Fibroblast of skin of abdomen (primary cell): Measurements from ENCODE around the gene ZNF281. TPM values are rescaled to one million over a fixed set of nuclear protein-coding genes. Genes with fewer than 3 reads are reported as not detected.
"Not testable (repeated sequence)": the region's sequence is repeated elsewhere in the genome, so short reads cannot be mapped to it uniquely, and the experiment has no call there.

Experiments used
- DNase-seq: peaks from one replicate; pipeline ENCODE4 v3.0.0-alpha.2; 2013
- polyA plus RNA-seq, 2 experiments: library from polyadenylated mRNA; unstranded; fragments of 120-200 nt; gene quantifications; one replicate each; pipeline ENCODE4 v1.2.1, GENCODE V29; 2013; ENCODE audit not compliant: insufficient read length in 2 of 2

The ZNF281 gene, protein sequence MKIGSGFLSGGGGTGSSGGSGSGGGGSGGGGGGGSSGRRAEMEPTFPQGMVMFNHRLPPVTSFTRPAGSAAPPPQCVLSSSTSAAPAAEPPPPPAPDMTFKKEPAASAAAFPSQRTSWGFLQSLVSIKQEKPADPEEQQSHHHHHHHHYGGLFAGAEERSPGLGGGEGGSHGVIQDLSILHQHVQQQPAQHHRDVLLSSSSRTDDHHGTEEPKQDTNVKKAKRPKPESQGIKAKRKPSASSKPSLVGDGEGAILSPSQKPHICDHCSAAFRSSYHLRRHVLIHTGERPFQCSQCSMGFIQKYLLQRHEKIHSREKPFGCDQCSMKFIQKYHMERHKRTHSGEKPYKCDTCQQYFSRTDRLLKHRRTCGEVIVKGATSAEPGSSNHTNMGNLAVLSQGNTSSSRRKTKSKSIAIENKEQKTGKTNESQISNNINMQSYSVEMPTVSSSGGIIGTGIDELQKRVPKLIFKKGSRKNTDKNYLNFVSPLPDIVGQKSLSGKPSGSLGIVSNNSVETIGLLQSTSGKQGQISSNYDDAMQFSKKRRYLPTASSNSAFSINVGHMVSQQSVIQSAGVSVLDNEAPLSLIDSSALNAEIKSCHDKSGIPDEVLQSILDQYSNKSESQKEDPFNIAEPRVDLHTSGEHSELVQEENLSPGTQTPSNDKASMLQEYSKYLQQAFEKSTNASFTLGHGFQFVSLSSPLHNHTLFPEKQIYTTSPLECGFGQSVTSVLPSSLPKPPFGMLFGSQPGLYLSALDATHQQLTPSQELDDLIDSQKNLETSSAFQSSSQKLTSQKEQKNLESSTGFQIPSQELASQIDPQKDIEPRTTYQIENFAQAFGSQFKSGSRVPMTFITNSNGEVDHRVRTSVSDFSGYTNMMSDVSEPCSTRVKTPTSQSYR
- polyA plus RNA-seq (2013, experiment 1 of 2; ENCODE audit: insufficient read length) = 56.3 TPM
- polyA plus RNA-seq (2013, experiment 2 of 2; ENCODE audit: insufficient read length) = 52.4 TPM

DNA sequence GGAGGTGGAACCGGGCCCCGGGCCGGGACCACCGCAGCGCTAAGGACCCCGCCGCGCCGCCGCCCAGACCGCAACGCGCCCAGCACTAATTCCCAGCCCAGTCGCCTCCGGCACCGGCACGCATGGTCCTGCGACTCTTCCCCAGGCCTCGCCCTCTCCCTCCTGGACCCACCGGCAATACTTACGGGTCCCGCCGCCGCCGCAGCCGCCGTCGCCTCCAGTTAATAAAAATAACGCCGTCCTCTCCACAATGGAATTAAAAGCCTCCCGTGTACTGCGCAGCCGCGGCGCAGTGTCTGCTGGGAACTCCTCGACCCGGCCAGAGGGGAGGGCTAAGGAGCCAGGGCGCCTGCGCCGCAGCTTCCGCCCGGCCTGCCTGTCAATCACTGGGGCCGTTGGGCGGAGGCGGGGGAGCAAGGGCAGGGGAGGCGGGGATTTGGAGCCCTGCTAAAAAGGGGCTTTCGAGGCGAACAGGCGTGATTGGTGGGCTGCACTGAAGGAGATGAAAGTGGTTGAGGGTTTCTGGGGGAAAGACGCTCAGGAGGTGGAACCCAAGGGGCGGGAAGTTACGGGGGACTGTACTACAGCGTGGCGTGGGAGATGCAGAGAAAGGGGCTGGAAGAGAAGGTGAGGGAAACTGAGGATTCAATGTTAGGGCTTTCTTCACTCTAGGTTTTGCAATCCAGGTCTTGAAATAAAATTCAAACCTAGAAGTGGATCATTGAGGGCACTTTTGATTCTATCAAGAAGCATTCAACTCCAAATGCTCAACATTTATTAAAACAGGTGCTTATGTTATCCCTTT lies at the start of gene ZNF281:
Gene ZNF281, minus strand, starts transcription at position 276 of the 805 bp plus-strand sequence. CDS start 331 bp downstream, outside the sequence.
- peak; percentile 95 for DNase-seq

DNA sequence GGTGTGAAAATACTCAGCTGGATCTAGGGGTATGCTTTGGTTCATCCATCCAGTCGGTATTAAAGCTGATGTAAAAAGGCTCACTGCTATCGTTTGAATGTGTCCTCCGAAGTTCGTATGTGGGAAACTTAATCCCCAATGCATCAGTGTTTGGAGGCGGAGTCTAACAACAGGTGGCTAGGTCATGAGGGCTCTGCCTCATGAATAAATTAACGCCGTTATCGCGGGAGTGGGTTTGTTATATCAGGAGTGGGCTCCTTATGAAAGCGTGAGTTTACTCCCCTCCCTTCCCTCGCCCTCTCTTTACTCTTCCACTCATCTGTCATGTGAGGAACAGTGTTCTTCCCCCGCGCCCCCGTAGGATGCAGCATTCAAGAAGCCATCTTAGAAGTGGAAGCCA lies 48.9 kb upstream of the ZNF281 start:
- DNase-seq = no peak

- DNase-seq = no peak
Measured at GRCh38 chr1:200457810-200458209, 48.0 kb upstream of the ZNF281 start.

- DNase-seq = no peak
Measured at GRCh38 chr1:200454425-200454824, 44.6 kb upstream of the ZNF281 start.

- DNase-seq = no peak
Measured at GRCh38 chr1:200453553-200453905, 43.7 kb upstream of the ZNF281 start.

DNA sequence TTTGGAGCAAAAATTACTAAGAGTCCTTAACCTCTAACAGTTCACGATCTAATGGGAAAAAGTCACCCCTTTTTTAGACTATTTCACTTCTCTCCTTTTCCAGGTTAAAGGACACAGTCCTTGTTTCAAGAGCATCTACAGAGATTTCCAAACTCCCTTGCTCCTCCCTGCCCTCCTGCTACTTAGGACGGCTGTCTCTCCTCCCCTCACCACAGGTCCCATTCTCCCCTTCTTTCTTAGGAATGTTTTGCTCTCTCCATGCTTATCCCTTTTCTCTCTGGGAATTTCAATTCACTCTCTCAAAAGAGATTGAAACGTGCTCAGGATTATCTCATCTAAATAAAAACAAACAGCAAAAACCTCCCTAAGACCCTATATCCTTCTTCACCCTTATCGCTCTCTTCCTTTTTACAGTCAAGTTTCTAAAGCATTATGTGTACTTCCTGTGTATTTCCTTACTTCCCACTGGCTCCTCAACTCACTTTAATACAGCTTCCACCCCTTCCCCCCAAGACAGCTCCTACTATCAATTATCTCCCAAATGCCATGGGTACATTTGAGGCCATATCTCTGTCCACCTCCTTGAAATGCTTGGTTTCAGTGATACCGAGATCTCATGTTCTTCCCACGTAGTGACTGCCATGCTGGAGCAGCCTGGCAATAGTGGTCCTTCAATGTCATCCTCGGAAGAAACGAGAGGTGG lies 43.2 kb upstream of the ZNF281 start:
- no peak for DNase-seq

DNA sequence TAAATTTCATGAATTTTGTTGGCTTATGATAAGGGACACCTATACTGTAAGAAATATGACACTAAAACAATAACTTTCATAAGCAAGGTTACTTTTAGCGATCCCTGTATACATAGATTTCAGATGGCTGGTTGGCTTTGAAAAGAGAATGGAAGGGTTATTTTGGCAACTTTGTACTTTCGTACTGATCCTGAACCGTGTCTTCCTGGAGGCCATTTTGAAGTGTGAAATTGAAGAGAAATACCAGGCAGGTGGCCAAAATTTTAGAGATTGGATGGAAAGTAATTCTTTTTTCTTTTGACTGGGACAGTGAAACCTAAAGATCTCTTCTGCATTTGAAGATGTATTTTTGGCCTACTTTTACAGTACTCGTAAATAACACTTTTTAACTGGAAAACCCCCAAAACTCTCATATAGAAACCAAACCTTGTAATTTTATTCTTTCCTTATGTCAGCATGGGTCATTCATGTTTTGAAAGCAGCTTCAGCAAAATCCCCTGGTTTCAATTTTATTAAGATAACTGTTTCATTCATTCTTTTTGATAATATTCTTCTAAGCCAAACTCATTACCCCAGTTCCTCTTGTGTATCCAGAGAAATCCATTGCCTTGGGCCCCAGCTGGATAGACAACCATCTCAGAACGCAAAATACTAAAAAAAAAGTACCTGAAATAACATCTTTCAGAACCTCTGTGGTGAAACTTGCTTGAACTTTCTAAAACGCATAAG lies 38.4 kb upstream of the ZNF281 start:
- DNase-seq = no peak

GRCh38 chr1:200445213-200445612 lies 35.4 kb upstream of the ZNF281 start:
- peak; percentile 84 for DNase-seq

- no peak for DNase-seq
Measured at GRCh38 chr1:200444478-200444877, 34.6 kb upstream of the ZNF281 start.

GRCh38 chr1:200443860-200444259 lies 34.0 kb upstream of the ZNF281 start:
- DNase-seq = no peak

- no peak for DNase-seq
Measured at GRCh38 chr1:200442537-200443156, 32.8 kb upstream of the ZNF281 start.

- DNase-seq = no peak
Measured at GRCh38 chr1:200442023-200442422, 32.2 kb upstream of the ZNF281 start.

DNA sequence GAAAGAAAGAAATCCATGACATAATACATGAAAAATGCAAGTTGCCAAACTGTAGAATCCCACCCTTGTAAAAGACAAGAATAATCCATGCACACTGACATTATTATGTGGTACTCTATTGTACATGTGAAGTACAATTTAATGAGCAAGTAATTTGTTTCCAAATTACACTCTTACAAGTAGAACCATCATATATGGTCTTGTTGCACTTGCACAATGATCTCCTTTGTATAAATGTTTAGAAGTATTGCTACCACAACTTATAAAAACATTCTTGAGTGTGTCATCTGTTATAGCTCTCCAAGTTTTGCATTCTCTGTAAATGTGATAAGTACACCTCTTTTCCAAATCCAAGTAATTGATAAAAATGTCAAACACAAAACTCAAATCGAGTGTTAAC lies 29.1 kb upstream of the ZNF281 start:
- DNase-seq = peak; percentile 55

DNA sequence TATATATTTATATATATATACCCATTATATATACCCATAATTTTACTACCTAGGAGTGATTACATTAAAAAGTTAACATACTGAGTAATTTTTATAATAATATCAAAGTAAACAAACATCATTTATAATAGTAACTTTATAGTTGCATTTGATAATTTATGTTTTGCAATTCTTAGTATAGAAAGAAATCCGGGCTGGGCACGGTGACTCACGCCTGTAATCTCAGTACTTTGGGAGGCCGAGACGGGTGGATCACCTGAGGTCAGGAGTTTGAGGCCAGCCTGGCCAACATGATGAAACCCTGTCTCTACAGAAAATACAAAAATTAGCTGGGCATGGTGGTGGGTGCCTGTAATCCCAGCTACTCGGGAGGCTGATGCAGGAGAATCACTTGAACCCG lies 28.6 kb upstream of the ZNF281 start:
- DNase-seq = not testable (repeated sequence)

GRCh38 chr1:200437556-200438203 lies 27.8 kb upstream of the ZNF281 start:
- peak; percentile 29 for DNase-seq

DNA sequence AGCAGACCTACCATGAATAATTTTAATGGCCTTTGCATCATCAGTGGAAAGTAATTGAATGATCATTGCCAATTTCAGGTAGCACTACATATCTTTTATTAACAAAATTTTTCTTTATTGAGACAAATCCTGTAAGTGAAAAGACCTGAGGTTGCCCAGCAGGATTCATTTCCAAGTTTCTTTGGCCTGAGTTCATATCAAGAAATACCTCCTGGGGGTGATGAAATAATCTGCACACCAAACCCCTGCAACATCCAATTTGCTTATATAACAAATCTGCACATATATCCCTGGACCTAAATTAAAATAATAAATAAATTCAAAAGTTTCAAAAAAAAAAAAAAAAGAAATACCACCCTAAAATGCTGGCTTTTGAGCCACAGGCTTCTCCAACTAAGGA lies 27.3 kb upstream of the ZNF281 start:
- DNase-seq = no peak

GRCh38 chr1:200436436-200436835 lies 26.6 kb upstream of the ZNF281 start:
- peak; percentile 21 for DNase-seq

- no peak for DNase-seq
Measured at GRCh38 chr1:200435200-200435780, 25.5 kb upstream of the ZNF281 start.

GRCh38 chr1:200433586-200433985 lies 23.8 kb upstream of the ZNF281 start:
- no peak for DNase-seq

GRCh38 chr1:200432586-200432985 lies 22.8 kb upstream of the ZNF281 start:
- DNase-seq = no peak
